HG03159 (cell line): ENCODE measurements around the gene ITPK1.

Experiments used
- ATAC-seq: cut with Tn5 transposase; IDR thresholded peaks from one replicate; pipeline ENCODE4 v1.9.1; 2021; ENCODE audit warnings: mild to moderate bottlenecking, moderate library complexity; ENCODE audit not compliant: unreplicated experiment

ITPK1 gene

GRCh38 chr14:93012951-93013719, 102.6 kb downstream of the ITPK1 start:
- no peak for ATAC-seq

GRCh38 chr14:93012506-93012905, 103.2 kb downstream of the ITPK1 start:
- no peak for ATAC-seq

DNA sequence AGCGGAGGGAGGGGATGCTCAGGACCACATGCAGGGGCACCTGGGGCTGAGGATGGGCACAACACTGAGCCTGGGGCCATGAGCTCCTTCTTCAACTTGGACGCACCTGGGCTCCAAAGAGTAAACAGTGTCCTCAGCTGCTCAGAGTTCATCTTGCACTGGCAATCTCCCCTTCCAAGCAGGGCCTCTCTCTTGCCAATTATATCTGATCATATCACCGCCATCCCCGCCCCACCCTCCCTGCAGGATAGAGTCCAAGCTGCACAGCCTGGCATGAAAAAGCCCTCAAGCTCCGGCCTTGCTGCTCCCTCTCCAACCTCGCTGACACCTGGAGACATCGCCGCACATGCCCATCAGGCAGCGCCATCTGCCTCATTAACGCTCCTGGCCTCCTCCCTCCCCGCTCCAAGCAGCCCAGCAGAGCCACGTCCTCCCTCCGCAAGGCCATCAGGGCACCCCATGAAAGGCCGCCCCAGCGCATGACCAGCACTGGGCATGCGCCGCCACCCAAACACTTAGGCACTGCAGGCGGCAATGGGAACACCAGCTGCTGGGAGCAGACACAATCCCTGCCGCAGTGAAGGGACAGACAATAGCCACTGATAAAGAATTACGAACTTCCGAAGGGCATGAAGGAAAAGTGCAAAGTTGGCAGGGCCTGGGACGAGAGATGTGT, 103.9 kb downstream of the ITPK1 start:
- no peak for ATAC-seq

DNA sequence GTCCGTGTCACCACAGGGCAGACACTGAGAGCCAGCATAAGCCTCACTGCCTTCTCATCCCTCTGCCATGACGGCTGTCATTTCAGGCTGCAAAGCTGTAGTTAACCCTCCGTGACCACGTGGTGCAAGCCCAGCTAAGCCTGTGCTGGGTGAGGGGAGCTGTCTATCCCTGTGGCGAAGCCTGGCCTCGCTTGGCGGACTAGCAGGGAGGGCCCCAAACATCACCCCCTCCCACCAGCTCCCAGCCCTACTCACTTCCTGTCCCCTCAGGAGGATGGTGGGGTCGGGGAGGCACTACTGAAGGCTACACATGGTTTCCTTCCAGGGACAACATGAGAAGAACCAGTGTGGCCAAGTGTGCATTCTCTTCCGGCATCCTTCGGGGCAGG, 104.6 kb downstream of the ITPK1 start:
- no peak for ATAC-seq

DNA sequence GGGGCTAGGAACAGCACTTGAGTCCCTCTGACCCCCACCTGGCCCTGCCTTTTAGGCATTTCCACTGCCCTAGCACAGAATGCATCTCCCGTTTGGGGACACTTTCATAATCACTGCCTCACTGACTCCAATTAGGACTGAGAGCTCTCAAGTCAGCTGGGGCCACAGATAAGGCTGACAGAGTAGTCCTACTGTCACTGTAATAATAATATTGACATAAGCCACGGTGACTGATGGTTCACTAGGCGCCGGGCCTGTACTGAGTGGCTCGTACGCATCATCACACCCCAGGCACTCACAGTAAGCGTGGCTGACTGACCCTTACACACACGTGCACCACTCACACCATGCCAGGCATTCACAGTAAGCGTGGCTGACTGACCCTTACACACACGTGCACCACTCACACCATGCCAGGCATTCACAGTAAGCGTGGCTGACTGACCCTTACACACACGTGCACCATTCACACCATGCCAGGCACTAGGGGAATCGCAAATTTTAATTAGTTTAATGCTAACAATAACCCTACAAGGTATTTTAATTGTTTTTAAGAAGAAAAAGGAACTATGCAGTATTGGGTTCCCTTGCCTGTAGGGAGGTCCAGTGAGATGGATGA, 105.1 kb downstream of the ITPK1 start:
- no peak for ATAC-seq

GRCh38 chr14:93010130-93010499, 105.6 kb downstream of the ITPK1 start:
- no peak for ATAC-seq

- ATAC-seq = no peak
Observed at GRCh38 chr14:93009471-93010129, 106.1 kb downstream of the ITPK1 start.

GRCh38 chr14:93008381-93008780, 107.3 kb downstream of the ITPK1 start:
- ATAC-seq = no peak

DNA sequence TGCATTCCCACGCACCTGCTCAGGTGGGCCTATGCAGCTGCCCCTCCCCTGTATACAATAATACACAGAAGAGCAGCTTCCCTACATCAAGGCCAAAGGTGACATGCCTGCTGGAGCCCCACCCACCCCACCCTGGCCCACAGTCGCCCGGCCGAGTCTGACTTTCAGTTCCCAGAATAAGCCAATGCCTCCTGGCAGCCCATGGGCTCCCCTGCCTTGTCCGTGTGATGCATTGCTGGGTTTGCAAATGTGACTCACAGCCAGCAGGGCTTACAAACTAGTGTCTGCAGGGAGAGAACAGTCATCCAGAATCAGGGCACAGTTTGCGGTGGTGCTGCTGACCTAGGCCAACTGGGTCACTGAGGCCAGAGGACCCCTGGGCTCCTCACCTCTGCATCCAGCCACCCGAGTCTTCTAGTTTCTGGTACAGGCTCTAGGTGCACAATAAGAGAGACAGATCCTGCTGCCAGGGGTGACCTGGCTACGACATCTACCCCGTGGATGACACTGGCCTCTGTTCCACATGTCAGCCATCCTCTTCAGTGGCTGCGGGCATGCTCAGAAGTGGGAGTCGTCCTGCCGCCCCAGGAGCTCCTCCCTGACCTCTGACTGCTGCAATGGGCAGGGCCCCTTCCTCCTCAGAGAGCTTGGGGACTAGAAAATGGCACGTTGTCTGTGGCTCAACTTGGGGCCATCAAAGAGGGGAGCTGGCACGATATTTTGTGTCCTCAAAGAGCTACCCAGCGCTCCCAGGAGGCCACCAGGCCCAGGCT, 108.3 kb downstream of the ITPK1 start:
- ATAC-seq = peak; percentile 58

DNA sequence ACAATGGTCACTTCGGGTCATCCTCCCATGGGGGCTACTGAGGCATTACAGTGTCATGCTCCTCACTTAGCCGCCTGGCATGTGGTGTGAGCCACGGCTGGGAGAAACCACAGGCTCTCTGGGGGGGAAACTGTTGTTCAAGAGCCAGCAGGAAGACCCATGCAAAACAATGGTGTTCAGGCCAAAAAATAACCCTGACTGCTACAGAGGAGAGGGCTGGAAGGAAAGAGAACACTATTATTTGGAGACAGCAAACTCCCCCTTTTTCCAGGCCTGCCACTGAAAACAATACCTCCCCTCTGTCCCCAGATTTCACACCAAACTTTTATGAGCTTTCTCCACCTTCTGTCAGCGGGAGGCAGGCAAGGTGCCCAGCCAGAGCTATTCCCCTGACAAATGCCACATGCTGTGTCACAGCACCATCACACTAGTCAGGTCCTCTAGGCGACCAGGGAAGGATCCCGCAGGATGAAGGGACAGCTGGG, 109.1 kb downstream of the ITPK1 start:
- ATAC-seq = no peak

DNA sequence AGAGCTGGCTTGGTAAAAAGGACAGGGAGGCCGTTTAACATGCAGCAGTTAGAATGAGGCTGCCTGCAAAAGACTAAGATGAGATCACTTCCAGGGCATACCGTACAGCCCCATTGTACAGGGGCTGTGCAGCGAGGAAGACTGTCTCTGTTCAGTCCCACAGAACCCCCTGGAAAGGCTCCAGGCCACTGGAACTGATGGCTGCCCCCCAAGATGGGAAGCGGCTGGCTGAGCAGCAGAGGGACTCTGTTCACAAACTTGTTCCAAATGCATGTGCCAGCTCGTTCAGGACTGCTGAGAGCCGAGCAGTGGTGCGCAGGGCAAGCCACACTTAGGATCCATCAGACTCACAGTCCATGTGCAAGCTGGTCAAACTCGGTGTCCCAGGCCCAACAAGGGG, 109.9 kb downstream of the ITPK1 start:
- ATAC-seq = no peak

DNA sequence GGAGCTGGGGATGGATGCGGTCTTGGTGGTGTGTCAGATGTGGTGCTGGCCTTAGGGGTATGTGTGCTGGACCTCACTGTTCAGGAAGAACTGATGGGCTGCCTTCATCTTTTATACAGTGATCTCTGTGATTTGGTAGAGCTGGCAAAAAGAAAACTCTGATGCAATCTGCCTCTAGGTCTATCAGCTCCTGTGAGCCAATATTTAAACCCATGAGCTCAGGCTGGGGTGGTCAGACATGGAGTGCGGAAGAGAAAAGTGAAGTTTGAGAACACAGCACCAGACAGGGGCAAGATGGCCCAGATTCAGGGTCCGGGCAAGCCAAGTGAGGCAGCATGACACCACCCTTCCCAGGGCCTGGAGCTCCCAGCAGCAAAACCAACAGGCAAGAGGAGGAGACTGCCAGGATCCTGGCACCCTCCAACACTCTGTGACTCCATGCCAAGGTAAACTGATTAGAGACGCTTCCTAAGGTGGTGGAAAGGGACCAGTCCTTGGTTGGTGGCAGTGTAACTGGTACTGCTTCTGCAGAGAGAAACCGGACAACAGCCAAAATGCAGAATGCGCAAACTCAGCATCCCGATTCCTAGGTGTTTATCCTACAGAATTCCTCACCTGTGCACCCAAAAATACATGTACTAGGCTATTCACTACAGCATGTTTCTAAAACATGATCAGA, 110.5 kb downstream of the ITPK1 start:
- ATAC-seq = no peak

DNA sequence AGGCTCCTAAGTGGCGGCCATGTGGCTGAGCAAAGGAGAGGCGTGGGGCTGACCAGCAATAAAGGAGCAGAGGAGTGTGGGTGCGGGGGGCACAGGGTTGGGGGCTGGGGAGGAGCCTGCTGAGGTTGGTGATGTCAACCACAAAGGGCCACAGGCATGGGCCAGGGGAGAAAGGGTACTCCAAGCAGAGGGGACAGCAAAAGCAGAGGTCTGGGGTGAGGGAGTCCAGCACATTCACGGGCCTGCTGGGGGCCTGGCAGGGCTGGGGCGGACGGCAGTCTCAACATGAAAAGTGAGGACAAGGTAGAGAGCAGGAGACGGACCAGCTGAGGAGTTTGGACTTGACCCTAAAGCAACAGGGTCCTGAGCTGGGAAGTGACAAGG, 111.0 kb downstream of the ITPK1 start:
- ATAC-seq = no peak

DNA sequence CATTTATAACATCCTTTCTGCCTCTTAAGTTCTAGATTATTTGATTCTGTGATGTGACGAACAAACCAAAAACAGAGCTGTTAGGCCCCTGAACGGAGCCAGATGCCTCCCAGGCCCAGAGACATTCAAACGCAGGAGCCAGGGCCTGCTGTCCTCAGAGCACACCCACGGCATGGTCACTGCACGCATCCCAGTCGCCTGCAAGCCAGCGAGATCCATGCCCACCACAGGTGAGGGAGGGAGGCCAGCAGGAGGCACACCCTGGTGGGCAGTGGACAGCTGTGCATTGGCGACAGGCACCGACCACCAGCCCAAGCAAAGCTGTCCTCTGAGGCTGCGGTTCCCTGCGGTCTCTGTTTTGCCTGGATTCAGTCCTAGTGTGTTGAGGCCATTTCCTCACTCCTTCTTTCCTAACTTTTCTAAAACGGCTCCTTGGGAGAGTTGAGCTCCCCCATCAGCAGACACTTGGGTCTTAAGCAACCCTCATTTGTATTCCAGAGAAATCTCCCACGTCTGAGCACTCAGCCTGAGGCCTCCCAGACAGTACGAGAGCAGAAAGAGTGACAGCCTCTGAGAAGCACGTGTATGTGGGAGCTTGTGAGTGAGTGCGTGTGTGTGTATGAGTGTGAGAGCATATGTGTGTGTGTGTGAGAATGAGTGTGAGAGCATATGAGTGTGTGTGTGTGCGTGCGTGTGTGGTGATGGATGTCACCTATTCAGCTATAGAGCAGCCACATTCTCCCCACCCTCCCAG, 111.6 kb downstream of the ITPK1 start:
- no peak for ATAC-seq

DNA sequence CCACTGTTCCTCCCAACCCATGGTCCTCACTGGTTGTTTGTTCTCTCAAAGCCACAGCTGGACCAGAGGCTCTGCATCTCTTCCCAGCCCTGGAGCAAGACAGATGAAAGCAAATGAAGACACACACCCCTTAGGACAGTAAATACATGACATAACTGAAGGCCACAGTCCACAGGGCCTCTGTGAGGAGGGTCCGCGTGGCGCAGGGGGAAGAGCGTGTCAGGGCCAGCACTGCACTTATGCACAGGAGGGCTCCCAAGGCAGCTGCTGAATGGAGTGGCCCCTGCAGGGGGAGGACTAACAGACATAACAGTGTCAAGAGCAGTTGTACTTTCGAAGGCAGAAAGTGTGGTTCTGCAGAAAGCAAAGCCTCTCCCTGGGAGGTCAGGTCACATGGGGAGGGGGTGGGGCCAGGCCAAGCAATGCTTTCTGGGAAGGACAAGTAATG, 112.8 kb downstream of the ITPK1 start:
- no peak for ATAC-seq

- no peak for ATAC-seq
Observed at GRCh38 chr14:93002049-93002448, 113.7 kb downstream of the ITPK1 start.

GRCh38 chr14:92998946-92999345, 116.8 kb downstream of the ITPK1 start:
- ATAC-seq = no peak

- ATAC-seq = no peak
Observed at GRCh38 chr14:92997343-92998061, 118.2 kb downstream of the ITPK1 start.

DNA sequence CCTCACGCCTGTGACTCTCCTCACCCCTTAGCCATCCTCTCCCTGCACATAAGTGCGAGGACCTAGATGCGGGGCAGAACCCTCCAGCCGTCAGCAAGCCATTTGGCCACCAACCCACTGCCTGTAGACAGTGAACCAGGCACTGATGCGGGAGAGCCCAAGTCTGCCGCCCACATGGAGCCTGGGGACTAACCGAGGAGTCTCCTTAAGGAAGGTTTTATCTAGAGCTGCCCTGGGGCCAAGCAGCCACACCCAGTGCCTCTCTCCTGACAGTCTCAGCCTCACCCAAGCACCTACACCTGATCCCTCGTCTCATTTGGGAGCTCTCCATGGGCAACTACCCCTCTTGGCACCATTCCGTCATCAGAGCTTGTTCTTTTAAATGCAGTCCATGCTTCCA, 120.1 kb downstream of the ITPK1 start:
- ATAC-seq = no peak
